ENCODE results near the gene VWCE.
"Not testable (repeated sequence)": the region's sequence is repeated elsewhere in the genome, so short reads cannot be mapped to it uniquely, and the experiment has no call there.

VWCE gene

DNA sequence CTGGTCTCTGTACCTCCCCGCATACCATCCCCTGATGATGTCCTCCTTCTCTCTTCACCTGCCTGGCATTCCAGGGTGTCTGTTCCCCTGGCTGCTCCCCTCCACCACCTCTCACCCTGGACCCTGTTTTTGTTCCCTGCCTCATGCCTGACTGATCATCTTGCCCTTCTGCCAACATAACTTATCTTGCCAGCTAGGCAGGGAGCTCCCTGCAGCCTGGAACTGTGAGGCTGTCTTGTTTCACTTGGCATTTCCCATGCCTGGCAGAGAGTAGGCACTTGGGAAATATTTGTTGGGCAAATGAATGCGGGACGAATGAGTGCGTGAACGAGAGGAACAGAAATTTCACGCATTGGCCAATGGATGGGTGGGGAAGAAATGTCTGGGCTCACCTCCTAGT, 65.7 kb downstream of the VWCE start:
- not testable (repeated sequence) for ATAC-seq (replicated peaks; ENCODE audit: extremely low read depth, poor library complexity, severe bottlenecking); H3K4me1 Mint-ChIP-seq; H3K36me3 Mint-ChIP-seq (ENCODE audit: insufficient read depth)

DNA sequence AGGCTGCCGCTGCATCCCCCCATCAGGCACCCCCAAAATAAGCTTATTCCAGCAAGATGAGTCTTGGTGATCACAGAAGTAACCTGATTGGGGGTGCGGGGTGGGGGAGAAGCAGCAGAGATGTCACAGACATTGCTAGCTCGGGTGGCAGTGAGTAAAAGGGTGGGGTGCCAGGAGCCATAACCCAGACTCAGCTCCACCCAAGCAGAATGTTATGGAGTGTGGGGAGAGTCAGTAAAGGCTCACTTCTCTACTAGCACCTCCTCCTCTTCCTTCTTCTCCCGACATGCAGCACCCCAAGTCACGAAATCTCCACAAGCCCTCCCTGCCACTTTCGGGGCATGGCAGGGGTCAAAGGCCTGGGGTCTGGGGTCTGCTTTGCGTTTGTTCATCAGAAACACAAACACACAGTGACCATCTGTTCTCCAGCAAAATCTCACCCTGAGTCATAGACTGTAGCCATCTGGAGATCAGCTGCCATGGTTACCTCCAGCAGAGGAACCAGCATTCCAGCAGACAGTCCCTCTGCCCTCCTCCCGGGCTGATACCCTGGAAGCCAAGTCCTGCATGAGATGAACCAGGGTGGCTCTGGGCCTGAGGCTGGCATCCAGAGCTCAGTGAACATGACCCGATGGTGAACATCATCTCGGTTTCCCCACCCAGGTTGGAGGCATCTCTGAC, 68.5 kb downstream of the VWCE start:
- H3K36me3 Mint-ChIP-seq (ENCODE audit: insufficient read depth); DNase-seq (ENCODE audit: low spot score in 2 of 2); H3K27ac Mint-ChIP-seq (ENCODE audit: low read depth); H3K4me1 Mint-ChIP-seq; H3K27me3 Mint-ChIP-seq; ATAC-seq (replicated peaks; ENCODE audit: extremely low read depth, poor library complexity, severe bottlenecking); H3K4me3 Mint-ChIP-seq; H3K9me3 Mint-ChIP-seq: not testable (repeated sequence)

More for the DNA sequence above, 65.7 kb downstream of the VWCE start:
- not testable (repeated sequence) for DNase-seq (ENCODE audit: low spot score in 2 of 2); H3K9me3 Mint-ChIP-seq; H3K27me3 Mint-ChIP-seq; H3K27ac Mint-ChIP-seq (ENCODE audit: low read depth); H3K4me3 Mint-ChIP-seq

DNA sequence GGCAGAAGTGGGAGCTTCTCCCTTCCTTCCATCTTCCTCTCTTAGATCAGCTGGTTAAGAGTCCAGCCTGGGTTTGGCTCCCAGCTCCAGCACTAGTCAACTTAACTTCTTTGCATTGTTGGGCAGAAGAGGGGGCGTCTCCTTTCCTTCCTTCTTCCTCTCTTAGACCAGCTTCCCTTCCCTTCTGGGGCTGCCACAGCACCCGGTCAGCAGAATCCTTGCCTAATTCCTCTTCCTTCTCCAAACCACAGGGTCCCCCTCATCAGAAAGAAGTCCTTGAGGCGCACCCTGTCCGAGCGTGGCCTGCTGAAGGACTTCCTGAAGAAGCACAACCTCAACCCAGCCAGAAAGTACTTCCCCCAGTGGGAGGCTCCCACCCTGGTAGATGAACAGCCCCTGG, 72.4 kb downstream of the VWCE start:
- H3K27ac Mint-ChIP-seq (ENCODE audit: low read depth); H3K4me1 Mint-ChIP-seq; H3K36me3 Mint-ChIP-seq (ENCODE audit: insufficient read depth); H3K4me3 Mint-ChIP-seq; H3K9me3 Mint-ChIP-seq; ATAC-seq (replicated peaks; ENCODE audit: extremely low read depth, poor library complexity, severe bottlenecking); DNase-seq (ENCODE audit: low spot score in 2 of 2); H3K27me3 Mint-ChIP-seq: not testable (repeated sequence)

DNA sequence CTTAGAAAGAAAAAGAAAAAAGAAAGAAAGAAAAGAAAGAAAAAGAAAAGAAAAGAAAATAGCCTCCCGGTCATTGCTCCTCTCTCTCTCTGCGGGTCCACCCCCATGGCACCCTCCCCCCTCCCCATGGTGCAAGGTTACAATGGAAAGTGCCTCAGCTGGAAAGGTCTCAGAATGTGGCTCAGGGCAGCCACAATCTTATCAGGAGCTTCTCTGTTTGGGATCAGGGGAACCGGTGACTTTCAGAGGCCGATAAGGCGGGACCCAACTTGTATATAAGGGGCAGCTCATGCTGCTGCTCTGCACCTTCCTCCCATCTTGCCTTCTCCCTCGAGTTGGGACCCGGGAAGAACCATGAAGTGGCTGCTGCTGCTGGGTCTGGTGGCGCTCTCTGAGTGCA, 73.1 kb downstream of the VWCE start, which contains the start of gene PGA4:
PGA4 (plus strand) TSS at position 301 of the 400 bp plus-strand sequence; CDS start at position 355, 54 bp downstream.
- H3K36me3 Mint-ChIP-seq (ENCODE audit: insufficient read depth); H3K9me3 Mint-ChIP-seq; H3K27me3 Mint-ChIP-seq; DNase-seq (ENCODE audit: low spot score in 2 of 2); ATAC-seq (replicated peaks; ENCODE audit: extremely low read depth, poor library complexity, severe bottlenecking); H3K4me1 Mint-ChIP-seq; H3K4me3 Mint-ChIP-seq; H3K27ac Mint-ChIP-seq (ENCODE audit: low read depth): not testable (repeated sequence)

DNA sequence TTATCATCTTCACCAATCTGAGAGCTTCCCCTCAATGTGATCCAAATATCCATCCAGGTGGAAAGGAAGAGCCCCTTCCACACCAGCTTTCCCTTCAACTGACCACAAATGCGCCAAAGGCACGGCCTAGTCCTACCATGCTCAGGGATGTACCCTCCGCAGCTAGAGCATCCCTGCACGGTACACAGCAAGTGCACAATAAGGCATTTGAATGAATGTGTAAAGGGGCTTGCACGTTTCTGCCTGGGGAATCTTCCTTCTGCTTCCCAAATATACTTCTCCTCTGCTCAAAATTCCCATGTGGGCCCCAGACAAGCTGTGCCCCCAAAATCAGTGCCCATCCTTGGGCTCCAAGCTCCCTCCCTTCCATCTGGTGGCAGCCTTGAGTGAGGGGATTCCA, 76.1 kb downstream of the VWCE start:
- H3K9me3 Mint-ChIP-seq: not testable (repeated sequence)

DNA sequence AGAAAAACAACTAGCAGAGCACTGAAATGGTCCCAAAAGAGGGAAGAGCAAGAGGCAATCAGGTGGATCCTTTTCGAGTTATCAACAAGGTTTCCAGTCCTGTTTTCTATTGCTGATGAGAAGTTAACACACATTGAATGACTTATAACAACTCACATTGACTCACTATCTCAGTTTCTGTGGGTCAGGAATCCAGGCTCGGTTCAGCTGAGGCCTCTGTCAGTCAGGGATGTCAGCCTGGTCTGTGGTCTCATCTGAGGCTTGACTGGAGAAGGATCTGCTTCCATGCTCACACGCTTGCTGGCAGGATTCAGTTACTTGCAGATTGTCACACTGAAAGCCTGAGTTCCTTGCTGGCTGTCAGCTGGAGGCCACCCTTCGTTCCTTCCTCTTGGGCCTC, 76.8 kb downstream of the VWCE start:
- not testable (repeated sequence) for H3K27ac Mint-ChIP-seq (ENCODE audit: low read depth); H3K4me1 Mint-ChIP-seq; H3K9me3 Mint-ChIP-seq; DNase-seq (ENCODE audit: low spot score in 2 of 2); H3K4me3 Mint-ChIP-seq; H3K36me3 Mint-ChIP-seq (ENCODE audit: insufficient read depth); ATAC-seq (replicated peaks; ENCODE audit: extremely low read depth, poor library complexity, severe bottlenecking); H3K27me3 Mint-ChIP-seq

More for the DNA sequence above, 76.1 kb downstream of the VWCE start:
- not testable (repeated sequence) for H3K36me3 Mint-ChIP-seq (ENCODE audit: insufficient read depth); H3K27me3 Mint-ChIP-seq; H3K27ac Mint-ChIP-seq (ENCODE audit: low read depth); DNase-seq (ENCODE audit: low spot score in 2 of 2); H3K4me3 Mint-ChIP-seq; H3K4me1 Mint-ChIP-seq; ATAC-seq (replicated peaks; ENCODE audit: extremely low read depth, poor library complexity, severe bottlenecking)

DNA sequence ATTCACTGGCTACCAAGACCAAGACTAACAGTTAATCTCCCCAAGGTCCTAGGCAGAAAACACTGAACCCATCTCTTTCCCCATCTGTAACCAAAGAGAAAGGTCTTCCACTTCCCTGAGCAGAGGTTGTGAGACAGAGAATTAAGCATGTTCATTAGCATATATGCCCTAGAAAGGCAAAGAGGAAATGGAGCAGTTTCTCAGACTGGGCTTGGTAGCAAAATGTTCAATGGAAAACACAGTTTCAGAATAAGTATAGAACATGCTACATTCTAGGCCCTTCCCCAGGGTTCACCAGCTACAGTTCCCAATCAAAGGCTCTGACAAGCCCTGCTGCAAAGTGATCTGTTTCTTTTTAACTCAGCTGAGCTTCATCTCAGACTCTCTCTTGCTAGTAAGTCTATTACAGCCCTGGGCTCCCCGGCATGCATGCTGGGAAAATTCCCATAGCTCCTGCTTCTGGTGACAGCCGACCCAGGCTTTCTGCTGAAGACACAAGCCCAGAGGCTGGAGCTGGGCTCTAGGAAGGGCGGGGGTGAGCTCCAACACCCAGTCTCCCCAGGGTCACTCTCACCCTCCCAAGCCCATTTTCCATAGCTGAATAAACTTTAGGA, 81.3 kb downstream of the VWCE start:
- H3K4me3 Mint-ChIP-seq; H3K27ac Mint-ChIP-seq (ENCODE audit: low read depth); H3K4me1 Mint-ChIP-seq; H3K9me3 Mint-ChIP-seq; DNase-seq (ENCODE audit: low spot score in 2 of 2); H3K27me3 Mint-ChIP-seq; H3K36me3 Mint-ChIP-seq (ENCODE audit: insufficient read depth); ATAC-seq (replicated peaks; ENCODE audit: extremely low read depth, poor library complexity, severe bottlenecking): not testable (repeated sequence)

DNA sequence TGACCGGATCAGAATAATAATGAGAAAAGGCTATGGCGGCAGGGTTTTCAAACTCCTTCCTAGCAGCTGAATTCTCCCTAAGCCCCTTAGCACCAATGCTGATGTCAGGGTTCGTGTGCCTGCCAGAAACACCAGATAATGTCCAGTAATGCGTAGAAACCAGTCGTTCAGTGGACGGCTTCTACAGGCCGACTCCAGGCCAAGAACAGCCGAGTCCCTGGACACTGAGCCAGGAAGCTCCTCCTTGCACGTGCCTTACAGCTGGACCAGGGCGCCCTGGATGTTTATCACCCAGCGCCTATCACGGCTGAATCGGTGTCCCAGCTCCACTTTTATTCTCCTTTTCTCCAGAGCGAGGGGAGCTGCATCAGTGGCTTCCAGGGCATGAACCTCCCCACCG, 82.9 kb downstream of the VWCE start:
- not testable (repeated sequence) for DNase-seq (ENCODE audit: low spot score in 2 of 2); H3K4me1 Mint-ChIP-seq; H3K9me3 Mint-ChIP-seq; H3K27me3 Mint-ChIP-seq; ATAC-seq (replicated peaks; ENCODE audit: extremely low read depth, poor library complexity, severe bottlenecking); H3K36me3 Mint-ChIP-seq (ENCODE audit: insufficient read depth); H3K4me3 Mint-ChIP-seq; H3K27ac Mint-ChIP-seq (ENCODE audit: low read depth)

DNA sequence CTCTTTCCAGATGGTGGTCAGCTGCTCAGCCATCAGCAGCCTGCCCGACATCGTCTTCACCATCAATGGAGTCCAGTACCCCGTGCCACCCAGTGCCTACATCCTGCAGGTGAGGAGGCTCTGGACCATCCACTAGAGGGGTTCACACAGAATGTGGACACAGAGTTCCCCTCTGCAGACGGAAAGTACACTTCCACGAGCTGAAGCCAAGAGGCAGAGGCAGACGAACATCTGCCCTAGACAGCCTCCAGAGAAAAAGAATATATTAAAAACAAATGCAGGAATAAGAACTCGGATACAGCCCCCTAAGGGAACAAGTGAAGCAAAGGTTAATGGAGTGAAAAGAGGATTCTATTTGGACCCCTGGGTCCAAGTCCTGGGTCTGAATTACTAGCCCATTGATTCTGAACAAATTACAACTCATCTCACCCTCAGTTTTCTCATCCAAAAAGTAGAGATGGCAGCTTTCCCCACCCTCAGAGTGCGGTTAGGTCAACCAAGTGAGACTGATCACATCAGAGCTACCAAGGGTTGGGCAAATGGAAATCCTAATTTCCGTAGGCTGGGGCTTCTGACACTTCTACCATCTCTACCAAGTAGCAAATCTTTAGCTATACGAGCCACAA, 83.7 kb downstream of the VWCE start:
- not testable (repeated sequence) for H3K27me3 Mint-ChIP-seq; ATAC-seq (replicated peaks; ENCODE audit: extremely low read depth, poor library complexity, severe bottlenecking); H3K27ac Mint-ChIP-seq (ENCODE audit: low read depth); H3K9me3 Mint-ChIP-seq; H3K36me3 Mint-ChIP-seq (ENCODE audit: insufficient read depth); H3K4me3 Mint-ChIP-seq; DNase-seq (ENCODE audit: low spot score in 2 of 2); H3K4me1 Mint-ChIP-seq

DNA sequence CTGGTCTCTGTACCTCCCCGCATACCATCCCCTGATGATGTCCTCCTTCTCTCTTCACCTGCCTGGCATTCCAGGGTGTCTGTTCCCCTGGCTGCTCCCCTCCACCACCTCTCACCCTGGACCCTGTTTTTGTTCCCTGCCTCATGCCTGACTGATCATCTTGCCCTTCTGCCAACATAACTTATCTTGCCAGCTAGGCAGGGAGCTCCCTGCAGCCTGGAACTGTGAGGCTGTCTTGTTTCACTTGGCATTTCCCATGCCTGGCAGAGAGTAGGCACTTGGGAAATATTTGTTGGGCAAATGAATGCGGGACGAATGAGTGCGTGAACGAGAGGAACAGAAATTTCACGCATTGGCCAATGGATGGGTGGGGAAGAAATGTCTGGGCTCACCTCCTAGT, 84.5 kb downstream of the VWCE start:
- not testable (repeated sequence) for DNase-seq (ENCODE audit: low spot score in 2 of 2); ATAC-seq (replicated peaks; ENCODE audit: extremely low read depth, poor library complexity, severe bottlenecking); H3K4me1 Mint-ChIP-seq; H3K9me3 Mint-ChIP-seq; H3K27me3 Mint-ChIP-seq; H3K4me3 Mint-ChIP-seq; H3K27ac Mint-ChIP-seq (ENCODE audit: low read depth); H3K36me3 Mint-ChIP-seq (ENCODE audit: insufficient read depth)

Measured in central memory CD8-positive, alpha-beta T cell (primary cell).